Mesendoderm (in vitro differentiated cells): ENCODE measurements around the gene LMCD1.
A peak's percentile ranks its signal among the peaks of the same experiment; 100 is the strongest.

Experiments
- DNase-seq: peaks from one replicate; pipeline ENCODE4 v3.0.0; 2013
- H2AK5ac ChIP-seq: 2 replicates; pipeline ENCODE4 v1.6.1; 2013; ENCODE audit warnings: low read length, inconsistent platforms
- H2BK120ac ChIP-seq: 2 replicates; pipeline ENCODE4 v1.6.1; 2013; ENCODE audit warnings: low read depth, mild to moderate bottlenecking, low read length, moderate library complexity, mixed read lengths
- H2BK15ac ChIP-seq: replicated peaks from 2 replicates; pipeline ENCODE4 v1.6.1; 2013; ENCODE audit warnings: low read depth, mild to moderate bottlenecking, moderate library complexity
- H2BK5ac ChIP-seq: 2 replicates; pipeline ENCODE4 v1.6.1; 2013; ENCODE audit warnings: low read length, inconsistent platforms
- H3K18ac ChIP-seq: 2 replicates; pipeline ENCODE4 v1.6.1; 2013; ENCODE audit warnings: mild to moderate bottlenecking, low read length, mixed read lengths
- H3K23ac ChIP-seq: one replicate; pipeline ENCODE4 v1.6.1; 2013; ENCODE audit warnings: low read length
- H3K27ac ChIP-seq: 2 replicates; pipeline ENCODE4 v1.5.1; 2013; ENCODE audit warnings: low read depth, mild to moderate bottlenecking, inconsistent platforms, low read length, moderate library complexity
- H3K27me3 ChIP-seq: 2 replicates; pipeline ENCODE4 v1.6.1; 2013; ENCODE audit warnings: low read length, control low read depth, mild to moderate bottlenecking, inconsistent platforms; ENCODE audit not compliant: insufficient read depth, poor library complexity
- H3K36me3 ChIP-seq: 2 replicates; pipeline ENCODE4 v1.6.1; 2013; ENCODE audit warnings: low read length, inconsistent platforms; ENCODE audit not compliant: control insufficient read depth, insufficient read depth
- H3K4ac ChIP-seq: one replicate; pipeline ENCODE4 v1.6.1; 2013; ENCODE audit warnings: low read depth, mild to moderate bottlenecking, low read length, moderate library complexity
- H3K4me1 ChIP-seq: 2 replicates; pipeline ENCODE4 v1.6.1; 2013; ENCODE audit warnings: low read depth, low read length, inconsistent platforms; ENCODE audit not compliant: control insufficient read depth
- H3K4me2 ChIP-seq: 2 replicates; pipeline ENCODE4 v1.6.1; 2013; ENCODE audit warnings: low read length
- H3K4me3 ChIP-seq: 2 replicates; pipeline ENCODE4 v1.5.1; 2013; ENCODE audit warnings: mild to moderate bottlenecking, low read length
- H3K56ac ChIP-seq: one replicate; pipeline ENCODE4 v1.6.1; 2013; ENCODE audit warnings: low read length
- H3K79me1 ChIP-seq: 2 replicates; pipeline ENCODE4 v1.6.1; 2013; ENCODE audit warnings: low read length, inconsistent platforms
- H3K79me2 ChIP-seq: 2 replicates; pipeline ENCODE4 v1.6.1; 2013; ENCODE audit warnings: mild to moderate bottlenecking, low read length; ENCODE audit not compliant: control insufficient read depth, insufficient read depth
- H3K9ac ChIP-seq: 2 replicates; pipeline ENCODE4 v1.6.1; 2013; ENCODE audit warnings: low read length, inconsistent platforms
- H4K5ac ChIP-seq: one replicate; pipeline ENCODE4 v1.6.1; 2013; ENCODE audit warnings: low read length
- H4K8ac ChIP-seq: one replicate; pipeline ENCODE4 v1.6.1; 2013; ENCODE audit warnings: low read depth, mild to moderate bottlenecking, control low read depth, low read length, moderate library complexity
- WGBS: extraction: QIAGEN DNeasy Blood & Tissue Kit; methylation state at CpG from one replicate; pipeline ENCODE4 v1.1.7; 2013; ENCODE audit warnings: low lambda C conversion rate, missing lambda C conversion rate; ENCODE audit not compliant: insufficient coverage; ENCODE audit errors: extremely low coverage; 5-methylcytosine and 5-hydroxymethylcytosine counted together

The LMCD1 gene

DNA sequence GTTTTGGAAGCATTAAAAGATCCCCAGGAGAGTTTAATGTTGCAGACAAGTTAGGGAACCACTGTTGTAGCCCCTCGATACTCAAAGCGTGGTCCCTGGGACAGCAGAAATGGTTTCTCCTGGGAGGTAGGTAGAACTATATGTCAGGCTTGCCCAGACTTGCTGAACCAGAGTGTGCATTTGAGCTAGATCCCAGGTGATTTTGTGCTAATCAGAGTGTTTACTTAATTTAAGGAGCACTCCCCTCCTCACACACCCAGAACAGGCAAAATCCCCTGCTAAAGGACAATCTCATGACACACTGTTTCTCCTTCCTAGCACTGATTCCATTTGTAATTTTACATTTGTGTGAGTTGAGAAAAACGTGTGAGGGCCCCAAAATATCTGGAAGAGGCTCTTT lies 24.3 kb downstream of the LMCD1 start:
- Histone ChIP-seq H3K36me3 (no peaks in the 10 kb centered on the region), H3K79me2 (no peaks in the 10 kb centered on the region), H4K5ac (no peak overlapping the region), H3K23ac (no peak overlapping the region), H2BK5ac (no peak overlapping the region), H2AK5ac (no peak overlapping the region), H3K4me3 (no peak overlapping the region), H3K4ac (no peak overlapping the region), H3K4me1 (no peaks in the 10 kb centered on the region), H3K18ac (no peak overlapping the region), H3K27me3 (no peaks in the 10 kb centered on the region), H4K8ac (no peak overlapping the region), H3K79me1 (no peaks in the 10 kb centered on the region), H2BK15ac (no peak overlapping the region), H3K9ac (no peak overlapping the region), H3K56ac (no peak overlapping the region), H3K4me2 (no peak overlapping the region), H3K27ac (no peak overlapping the region), H2BK120ac (no peak overlapping the region)
- no peak for DNase-seq
- WGBS: no CpG with 5 or more reads among the region's 3 CpGs

- H2BK15ac ChIP-seq: no peak overlapping the region
- no peak overlapping the region for H3K9ac ChIP-seq
- H3K56ac ChIP-seq: no peak overlapping the region
- no peak overlapping the region for H3K4me3 ChIP-seq
- no peak overlapping the region for H3K23ac ChIP-seq
- no peak overlapping the region for H3K4me2 ChIP-seq
- no peaks in the 10 kb centered on the region for H3K27me3 ChIP-seq
- no peaks in the 10 kb centered on the region for H3K79me2 ChIP-seq
- no peak overlapping the region for H2BK5ac ChIP-seq
- no peak overlapping the region for H3K27ac ChIP-seq
- H3K4me1 ChIP-seq: no peaks in the 10 kb centered on the region
- H2BK120ac ChIP-seq: no peak overlapping the region
- peak; percentile 15 for DNase-seq
- no CpG with 5 or more reads among the region's 9 CpGs for WGBS
- no peaks in the 10 kb centered on the region for H3K79me1 ChIP-seq
- H4K5ac ChIP-seq: no peak overlapping the region
- no peak overlapping the region for H3K4ac ChIP-seq
- H3K36me3 ChIP-seq: no peaks in the 10 kb centered on the region
- no peak overlapping the region for H2AK5ac ChIP-seq
- no peak overlapping the region for H4K8ac ChIP-seq
- no peak overlapping the region for H3K18ac ChIP-seq
These were observed 27.6 kb downstream of the LMCD1 start for GRCh38 chr3:8529181-8529637.

GRCh38 chr3:8529738-8530525 lies 28.3 kb downstream of the LMCD1 start:
- Histone ChIP-seq H4K5ac (no peak overlapping the region), H3K9ac (no peak overlapping the region), H2BK15ac (no peak overlapping the region), H3K27ac (no peak overlapping the region), H4K8ac (no peak overlapping the region), H3K4me1 (no peaks in the 10 kb centered on the region), H3K36me3 (no peaks in the 10 kb centered on the region), H3K79me1 (no peaks in the 10 kb centered on the region), H2BK5ac (no peak overlapping the region), H3K18ac (no peak overlapping the region), H3K4ac (no peak overlapping the region), H2AK5ac (no peak overlapping the region), H3K4me3 (no peak overlapping the region), H3K79me2 (no peaks in the 10 kb centered on the region), H3K56ac (no peak overlapping the region), H2BK120ac (no peak overlapping the region), H3K23ac (no peak overlapping the region), H3K27me3 (no peaks in the 10 kb centered on the region), H3K4me2 (no peak overlapping the region)
- DNase-seq: no peak
- WGBS: no CpG with 5 or more reads among the region's 12 CpGs

DNA sequence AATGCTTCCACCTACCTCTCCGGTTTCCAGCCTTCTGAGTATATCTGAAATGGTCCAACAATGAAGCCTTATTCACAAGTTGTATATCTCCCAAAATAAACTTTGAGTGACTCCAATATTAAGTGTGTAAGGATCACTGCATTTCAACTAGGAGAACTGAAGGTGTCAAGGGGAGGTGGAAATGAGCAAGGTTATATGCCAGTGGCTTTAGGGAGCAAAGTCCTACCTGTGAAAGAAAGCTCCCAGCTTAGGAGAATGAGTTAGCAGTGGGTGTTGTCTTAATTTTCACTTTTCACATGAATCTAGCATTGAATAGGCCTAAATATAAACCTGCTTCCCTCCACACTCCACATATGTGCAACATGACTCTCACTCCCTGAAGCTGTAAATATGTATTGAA lies 29.0 kb downstream of the LMCD1 start:
- Histone ChIP-seq H4K8ac (no peak overlapping the region), H3K79me2 (no peaks in the 10 kb centered on the region), H3K9ac (no peak overlapping the region), H2BK15ac (no peak overlapping the region), H3K27ac (no peak overlapping the region), H3K4ac (no peak overlapping the region), H3K4me3 (no peak overlapping the region), H3K27me3 (no peaks in the 10 kb centered on the region), H3K79me1 (no peaks in the 10 kb centered on the region), H3K23ac (no peak overlapping the region), H3K18ac (no peak overlapping the region), H4K5ac (no peak overlapping the region), H2BK120ac (no peak overlapping the region), H2AK5ac (no peak overlapping the region), H3K4me1 (no peaks in the 10 kb centered on the region), H3K56ac (no peak overlapping the region), H3K36me3 (no peaks in the 10 kb centered on the region), H3K4me2 (no peak overlapping the region), H2BK5ac (no peak overlapping the region)
- WGBS: no CpG with 5 or more reads among the region's 1 CpG
- no peak for DNase-seq

DNA sequence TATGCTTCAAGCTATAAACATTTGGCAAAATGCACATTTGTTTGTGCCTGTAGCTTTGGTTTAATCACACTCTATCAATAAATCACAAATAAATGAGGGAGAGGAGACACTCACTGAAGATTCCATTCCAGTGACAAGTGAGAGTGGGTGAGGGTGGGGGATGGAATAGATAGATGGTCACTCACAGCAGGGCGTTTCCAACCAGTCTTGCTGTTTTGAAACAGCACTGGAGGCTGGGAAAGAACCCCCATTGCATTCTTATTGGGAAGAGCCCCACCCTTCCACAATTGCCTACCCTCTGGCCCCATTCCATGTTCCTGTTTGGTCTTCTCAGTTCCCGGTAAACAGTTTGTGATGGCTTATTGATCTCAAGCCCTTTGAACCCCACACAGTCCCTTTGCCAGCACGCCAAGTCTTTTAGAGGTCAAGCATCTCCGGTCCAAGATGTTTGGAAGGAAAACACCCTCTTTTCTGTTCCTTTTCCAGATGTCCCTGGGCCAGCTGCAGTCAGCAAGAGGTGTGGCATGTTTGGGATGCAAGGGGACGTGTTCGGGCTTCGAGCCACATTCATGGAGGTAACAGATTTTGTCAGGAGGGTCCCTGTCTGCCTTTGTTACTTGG lies 30.7 kb downstream of the LMCD1 start:
- Histone ChIP-seq H3K9ac (no peak overlapping the region), H2BK120ac (no peak overlapping the region), H3K27ac (no peak overlapping the region), H3K79me2 (no peaks in the 10 kb centered on the region), H3K4me2 (no peak overlapping the region), H3K56ac (no peak overlapping the region), H2AK5ac (no peak overlapping the region), H3K79me1 (no peaks in the 10 kb centered on the region), H3K27me3 (no peaks in the 10 kb centered on the region), H4K5ac (no peak overlapping the region), H3K18ac (no peak overlapping the region), H3K36me3 (no peaks in the 10 kb centered on the region), H2BK15ac (no peak overlapping the region), H3K4me1 (no peaks in the 10 kb centered on the region), H3K4ac (no peak overlapping the region), H3K4me3 (no peak overlapping the region), H2BK5ac (no peak overlapping the region), H3K23ac (no peak overlapping the region), H4K8ac (no peak overlapping the region)
- WGBS: no CpG with 5 or more reads among the region's 7 CpGs
- no peak for DNase-seq
